ENCODE measurements around the gene IL36A.
A peak's percentile ranks its signal among the peaks of the same experiment; 100 is the strongest.

The IL36A gene, protein sequence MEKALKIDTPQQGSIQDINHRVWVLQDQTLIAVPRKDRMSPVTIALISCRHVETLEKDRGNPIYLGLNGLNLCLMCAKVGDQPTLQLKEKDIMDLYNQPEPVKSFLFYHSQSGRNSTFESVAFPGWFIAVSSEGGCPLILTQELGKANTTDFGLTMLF

DNA sequence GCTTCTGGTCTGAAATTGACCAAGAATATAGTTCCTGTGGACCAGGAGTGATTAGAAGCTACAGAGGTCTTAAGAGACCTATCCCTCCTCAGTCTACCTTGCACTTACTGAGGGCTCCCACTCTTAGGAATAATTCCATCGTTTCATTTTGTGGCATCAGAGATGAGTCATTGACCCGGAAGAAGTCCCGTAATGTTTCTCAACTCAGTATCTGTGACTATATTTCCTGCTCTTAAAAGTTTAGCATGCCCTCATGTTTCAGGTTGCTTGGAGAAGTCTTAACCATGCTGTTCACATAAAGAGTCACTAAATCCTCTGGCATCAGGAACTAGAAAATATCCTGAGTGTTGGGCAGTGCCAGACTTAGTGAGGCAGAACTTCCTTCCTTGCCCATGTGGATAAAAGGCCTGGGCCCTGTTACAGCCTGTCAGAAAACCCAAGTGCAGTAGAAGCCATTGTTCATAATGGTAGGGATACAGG lies at the start of gene IL36A:
Gene IL36A (plus strand): TSS at position 430 of the 480 bp plus-strand sequence. CDS start 413 bp downstream, outside the sequence.
- no peak for DNase-seq

DNA sequence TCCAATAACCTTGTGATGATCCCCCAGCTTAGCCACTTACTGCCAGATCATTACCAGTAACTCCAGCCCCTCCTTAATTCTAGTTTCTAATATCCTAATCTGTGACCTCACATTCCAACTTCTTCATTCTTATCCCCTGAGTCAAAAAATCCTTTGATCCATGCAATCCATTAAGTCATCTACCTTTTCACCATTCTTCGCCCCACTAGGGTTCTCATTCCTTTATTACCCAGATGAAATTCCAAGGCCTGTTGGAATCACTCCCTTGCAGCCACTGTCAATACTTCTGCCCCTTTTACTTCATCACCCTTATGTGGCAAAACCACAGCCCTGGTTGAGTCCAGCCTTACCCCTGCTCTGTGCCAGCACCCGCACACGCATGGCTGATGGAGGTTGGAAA lies 47.7 kb upstream of the IL36A start:
- DNase-seq = no peak

DNA sequence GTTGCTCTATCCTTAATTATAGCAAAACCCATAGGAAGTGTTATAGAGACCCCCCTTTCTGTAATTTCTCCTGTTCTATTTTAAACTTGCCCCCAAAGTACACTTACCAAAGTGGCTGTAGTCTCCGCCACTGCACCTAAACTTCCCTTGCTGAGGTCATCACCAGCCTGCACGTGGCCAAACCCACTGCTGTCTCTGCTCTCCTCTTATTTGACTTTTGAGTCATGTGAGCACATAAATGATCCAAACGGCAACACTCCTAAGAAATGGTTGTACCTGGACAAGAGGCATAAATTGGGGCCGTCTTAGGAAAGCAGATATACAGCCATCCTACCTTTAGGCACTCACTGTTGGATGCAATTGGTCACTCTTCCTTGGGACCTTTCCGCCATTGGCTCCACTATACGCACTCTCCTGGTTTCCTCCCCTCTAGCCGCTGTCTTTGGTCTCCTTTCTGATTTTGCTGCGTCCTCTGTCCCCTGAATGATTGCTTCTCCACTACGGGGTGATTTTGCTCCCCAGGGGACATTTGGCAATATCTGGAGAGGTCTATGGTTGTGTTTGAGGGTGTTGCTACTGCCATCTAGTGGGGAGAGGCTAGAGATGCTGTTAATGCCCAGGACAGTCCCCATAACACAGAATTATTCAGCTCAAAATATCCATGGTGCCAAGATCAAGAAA lies 46.7 kb upstream of the IL36A start:
- no peak for DNase-seq

DNA sequence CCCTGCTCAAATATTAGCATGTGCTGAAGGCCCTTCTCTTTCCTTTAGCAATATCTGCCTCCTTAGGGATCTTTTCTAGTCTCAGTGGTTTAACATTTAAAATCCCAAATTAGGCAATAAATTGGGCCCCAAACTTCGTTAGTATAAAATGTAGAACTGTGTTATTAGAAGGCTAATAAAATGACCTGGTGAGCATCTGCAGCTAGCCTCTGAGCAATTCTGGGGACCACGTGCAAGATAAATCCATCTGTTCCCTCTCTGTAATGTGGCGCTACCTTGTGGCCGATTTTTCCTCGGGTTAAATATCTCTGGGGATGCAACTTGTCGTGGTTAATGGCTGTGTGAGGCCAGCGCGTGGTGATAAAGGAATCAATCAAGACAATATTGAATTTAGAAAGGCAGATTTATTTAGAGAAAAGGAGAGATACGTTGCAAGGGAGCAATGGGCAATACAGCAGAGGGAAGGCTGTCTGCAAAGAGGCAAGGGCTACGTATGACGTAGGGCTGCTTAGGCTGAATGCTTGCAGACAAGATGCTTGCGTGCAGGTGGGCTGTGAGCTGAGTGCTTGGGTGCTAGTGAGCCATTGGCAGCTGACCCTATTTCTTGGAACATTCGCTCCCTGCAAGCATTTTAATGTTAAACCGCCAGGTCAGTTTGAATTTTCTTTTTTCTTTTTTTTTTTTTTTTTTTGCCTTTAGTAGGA lies 46.0 kb upstream of the IL36A start:
- no peak for DNase-seq

DNA sequence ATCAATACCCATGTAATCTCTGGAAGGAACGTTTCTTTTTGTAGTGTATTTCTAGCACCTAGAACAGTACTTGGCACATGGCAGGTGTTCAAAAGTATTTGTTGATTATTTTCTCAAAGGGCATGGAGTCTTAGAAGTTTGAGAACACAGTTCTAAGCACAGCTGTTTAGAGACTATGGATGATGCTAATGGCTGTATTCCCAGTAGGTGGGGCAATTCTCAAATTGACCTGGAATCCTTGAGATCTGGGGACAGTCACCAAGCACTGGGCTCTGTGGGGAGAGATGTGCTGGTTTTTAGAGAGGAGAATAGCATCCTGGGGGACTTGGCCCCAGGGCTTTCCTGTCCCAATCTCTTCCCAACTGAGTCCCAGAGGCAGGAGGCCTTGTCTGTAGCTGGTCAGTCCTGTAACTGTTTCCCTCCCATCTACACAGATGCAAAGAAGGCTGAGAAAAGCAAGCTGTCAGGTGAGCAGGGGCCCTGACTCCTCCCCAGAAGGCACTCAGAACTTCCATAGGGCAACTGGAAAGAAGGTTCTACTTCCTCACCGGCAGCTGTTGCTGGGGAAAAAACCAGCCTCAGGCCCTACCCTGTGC lies 44.9 kb upstream of the IL36A start:
- no peak for DNase-seq

DNA sequence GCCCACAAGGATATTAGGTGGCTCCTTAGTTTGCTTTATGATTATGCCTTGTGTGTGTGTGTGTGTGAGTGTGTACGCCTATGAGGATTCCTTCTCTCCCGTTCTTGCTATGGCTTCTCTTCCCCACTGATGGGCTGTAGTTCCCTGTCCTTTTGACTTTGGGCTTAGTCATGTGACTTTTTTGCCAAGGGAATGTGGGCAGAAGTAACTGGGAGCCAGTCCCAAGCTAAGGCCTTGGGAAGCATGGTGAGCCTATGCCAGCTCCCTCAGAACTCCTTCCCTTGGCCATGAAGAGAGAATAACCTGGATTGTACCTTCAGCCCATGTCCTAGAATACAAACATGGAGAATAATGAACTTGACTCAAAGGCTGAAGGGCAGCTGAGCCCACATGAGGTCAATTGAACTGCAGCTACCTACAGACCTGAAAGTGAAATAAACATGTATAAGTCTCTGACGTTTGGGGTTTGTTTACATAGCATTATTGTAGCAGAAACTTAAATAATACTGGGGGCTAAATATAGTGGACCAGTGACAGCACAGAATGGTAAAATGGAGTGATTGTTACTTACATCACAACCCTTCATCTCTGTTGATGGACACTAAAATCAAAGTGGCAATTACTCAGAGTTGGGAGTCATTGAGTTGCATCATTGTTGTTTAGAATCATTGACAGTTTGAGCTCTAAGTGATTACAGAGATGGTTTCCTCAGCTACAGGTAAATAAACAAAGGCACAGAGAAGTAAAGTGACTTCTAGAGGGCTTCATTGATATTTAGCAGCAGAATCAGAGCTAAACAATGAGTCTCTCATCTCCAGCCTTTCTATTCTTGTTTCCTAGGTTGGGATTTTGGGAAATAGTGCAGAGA lies 42.7 kb upstream of the IL36A start:
- no peak for DNase-seq

DNA sequence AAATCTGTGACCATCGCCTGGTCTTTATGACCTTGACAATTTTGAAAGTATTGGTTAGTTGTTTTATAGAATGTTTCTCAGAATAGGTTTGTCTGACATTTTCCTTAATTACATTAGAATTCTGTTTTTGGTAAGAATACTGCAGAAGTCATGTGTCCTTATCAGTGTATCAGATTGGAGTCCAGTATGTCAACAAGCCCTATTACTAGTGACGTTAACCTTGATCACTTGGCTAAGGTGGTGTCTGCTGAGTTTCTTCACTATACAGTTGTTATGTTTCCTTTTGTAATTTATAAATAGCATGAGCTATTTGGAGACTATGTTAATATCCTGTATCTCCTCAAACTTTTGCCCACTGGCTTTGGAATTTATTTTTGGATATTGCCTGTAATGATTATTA lies 38.2 kb upstream of the IL36A start:
- DNase-seq = no peak

DNA sequence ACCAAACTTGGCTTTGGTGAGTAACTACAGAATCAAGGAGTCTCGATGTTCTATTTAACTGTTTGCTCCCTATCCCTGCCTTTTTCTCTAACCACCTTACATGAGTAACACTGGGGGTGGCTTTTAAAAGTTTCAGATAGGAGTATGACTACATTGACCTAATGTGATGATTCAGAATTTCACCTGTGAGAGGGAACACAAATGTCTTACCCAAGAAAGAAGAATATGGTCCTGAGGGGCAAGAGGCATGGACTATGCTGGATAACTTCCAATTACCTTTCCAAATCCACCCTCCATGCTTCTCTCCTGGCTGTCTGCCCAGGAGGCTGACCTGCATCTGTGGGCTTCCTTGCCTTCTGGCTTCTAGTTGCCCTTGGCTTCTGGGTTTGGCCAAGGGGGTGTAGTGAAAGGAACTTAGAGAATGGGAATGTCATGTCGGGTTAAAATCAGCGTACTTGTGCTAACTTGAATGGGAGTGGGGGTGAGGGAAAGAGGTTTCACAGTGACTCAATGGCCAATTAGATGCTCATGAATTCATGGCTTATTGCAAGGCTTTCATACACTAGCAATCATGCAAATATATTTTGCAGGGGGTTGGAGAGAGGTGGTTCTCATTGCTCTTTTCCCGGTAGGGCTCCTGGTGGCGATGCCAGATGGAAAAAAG lies 32.7 kb upstream of the IL36A start:
- no peak for DNase-seq

DNA sequence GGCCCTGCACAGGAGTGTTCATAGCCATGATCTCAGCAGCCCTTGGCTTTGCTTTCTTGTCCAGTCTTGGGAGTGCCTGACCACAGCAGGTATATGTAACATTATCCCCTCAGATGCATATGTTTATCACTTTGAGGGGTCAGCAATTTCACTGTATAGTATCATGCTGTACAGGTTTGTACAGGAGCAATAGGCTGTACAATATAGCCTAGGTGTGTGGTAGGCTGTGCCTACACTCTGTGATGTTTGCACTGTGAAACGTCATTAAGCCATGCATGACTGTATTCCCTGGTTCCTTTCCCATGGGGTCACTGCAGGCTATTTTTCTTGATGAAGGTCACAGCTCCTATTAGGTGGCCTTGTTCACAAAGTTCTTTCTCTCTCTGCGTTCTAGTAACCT lies 32.1 kb upstream of the IL36A start:
- no peak for DNase-seq

DNA sequence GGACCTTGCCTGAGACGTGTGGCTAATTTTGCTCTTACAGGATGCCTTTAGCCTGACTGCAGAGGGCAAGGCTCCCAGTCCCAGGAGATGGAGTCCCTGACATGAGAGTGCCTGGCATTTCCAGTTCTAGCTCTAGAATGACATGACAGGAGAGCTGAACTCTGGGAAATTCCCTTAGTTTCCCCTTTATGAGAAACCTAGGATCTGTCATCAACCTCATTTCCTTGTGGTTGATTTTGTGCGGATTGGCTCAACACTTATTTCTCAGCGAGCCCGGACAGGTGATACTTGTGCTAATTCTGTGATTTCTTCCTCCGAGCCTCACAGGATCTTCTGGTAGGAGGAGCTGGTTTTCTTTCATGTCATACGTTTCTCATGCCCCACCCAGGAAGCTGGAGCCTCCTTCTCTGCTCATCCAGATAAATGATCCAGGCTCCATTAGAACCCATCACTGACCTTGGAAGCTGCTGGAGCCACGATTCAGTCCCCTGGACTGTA lies 27.7 kb upstream of the IL36A start, which contains the start of gene IL36G:
Gene IL36G (plus strand): TSS at position 448 of the 498 bp plus-strand sequence. CDS start 633 bp downstream, outside the sequence.
- no peak for DNase-seq

DNA sequence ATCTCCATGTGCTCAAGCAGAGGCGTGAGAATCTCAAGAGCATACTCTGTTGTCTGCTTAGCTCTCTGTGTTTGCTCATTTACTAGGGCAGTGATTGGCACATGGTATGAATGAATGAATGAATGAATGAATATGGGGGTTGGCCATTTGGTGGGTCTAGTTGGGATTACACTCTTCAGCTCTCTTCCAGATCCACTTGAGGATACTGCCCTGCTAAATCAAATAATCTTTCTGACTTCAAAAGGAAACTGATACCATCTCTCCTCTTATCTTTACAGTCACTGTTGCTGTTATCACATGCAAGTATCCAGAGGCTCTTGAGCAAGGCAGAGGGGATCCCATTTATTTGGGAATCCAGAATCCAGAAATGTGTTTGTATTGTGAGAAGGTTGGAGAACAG lies 25.5 kb upstream of the IL36A start:
- DNase-seq = no peak

DNA sequence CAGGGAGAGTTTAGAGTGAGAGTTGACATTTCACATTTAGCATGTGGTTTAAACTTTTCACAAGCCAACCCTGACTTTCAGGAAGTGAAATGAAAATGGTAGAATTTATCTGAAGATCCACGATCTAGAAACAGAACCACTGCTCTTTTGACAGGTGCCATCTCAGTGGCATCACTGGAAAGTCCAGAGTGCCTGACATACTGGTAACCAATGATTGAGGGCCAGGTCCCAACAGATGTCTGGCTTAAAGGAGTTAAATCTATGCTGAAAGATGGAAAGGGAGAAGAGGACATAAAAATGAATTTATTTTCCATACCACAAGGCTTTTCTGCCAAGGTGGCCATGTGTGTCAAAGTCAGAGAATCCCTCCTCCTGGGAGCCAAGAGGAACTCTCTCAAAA lies 24.7 kb upstream of the IL36A start:
- no peak for DNase-seq

DNA sequence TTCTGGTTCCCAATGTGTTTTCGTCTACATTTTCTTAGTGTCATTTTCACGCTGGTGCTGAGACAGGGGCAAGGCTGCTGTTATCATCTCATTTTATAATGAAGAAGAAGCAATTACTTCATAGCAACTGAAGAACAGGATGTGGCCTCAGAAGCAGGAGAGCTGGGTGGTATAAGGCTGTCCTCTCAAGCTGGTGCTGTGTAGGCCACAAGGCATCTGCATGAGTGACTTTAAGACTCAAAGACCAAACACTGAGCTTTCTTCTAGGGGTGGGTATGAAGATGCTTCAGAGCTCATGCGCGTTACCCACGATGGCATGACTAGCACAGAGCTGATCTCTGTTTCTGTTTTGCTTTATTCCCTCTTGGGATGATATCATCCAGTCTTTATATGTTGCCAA lies 20.2 kb upstream of the IL36A start:
- no peak for DNase-seq

DNA sequence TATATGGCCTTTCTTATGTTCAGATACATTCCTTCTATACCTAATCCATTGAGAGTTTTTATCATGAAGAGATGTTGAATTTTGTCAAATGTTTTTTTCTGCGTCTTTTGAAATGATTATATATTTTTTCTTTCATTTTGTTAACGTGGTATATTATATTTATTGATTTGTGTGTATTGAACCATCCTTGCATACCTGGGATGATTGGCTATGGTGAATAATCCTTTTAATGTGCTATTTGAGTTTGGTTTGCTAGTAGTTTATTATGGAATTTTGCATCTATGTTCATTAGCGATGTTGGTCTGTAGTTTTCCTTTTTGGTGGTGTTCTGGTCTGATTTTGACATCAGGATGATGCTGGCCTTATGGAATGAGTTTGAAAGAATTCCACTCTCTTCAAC lies 15.6 kb upstream of the IL36A start:
- no peak for DNase-seq

DNA sequence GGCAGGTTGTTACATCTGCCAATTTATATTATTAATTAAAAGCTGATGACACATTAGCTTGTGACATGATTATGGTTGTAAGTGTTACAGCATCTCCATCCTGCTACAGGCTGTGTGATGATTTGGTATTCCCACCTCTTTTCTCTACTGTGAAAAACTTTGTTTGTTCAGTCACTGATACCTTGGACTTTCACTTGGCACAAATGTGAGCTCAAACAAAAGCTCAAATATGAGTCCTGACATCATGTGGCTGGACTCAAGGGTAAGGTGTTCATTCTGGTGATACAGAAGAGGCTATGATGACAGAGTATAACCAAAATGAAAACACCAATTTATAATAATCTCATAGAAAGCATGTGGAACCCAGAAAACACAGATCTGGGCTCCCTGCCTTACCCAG lies 11.4 kb upstream of the IL36A start:
- DNase-seq = no peak

DNA sequence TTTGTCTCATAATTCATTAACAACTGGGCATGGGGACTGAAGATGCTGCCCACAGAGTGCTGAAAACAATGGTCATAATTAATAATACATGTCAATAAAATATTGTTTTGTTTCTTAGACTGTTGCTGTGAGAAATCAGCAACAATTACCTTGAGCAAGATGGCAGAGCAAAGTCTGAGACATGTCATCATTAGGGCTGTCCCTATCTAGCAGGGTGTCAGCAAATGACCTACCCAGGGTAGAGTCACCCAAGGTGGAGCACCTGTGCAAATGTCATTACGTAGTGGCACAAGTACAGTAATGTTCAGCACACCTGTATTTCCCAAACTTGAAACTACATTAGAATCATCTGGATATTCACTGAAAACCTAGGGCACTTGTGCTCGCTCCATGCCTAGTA lies 10.6 kb upstream of the IL36A start:
- no peak for DNase-seq

DNA sequence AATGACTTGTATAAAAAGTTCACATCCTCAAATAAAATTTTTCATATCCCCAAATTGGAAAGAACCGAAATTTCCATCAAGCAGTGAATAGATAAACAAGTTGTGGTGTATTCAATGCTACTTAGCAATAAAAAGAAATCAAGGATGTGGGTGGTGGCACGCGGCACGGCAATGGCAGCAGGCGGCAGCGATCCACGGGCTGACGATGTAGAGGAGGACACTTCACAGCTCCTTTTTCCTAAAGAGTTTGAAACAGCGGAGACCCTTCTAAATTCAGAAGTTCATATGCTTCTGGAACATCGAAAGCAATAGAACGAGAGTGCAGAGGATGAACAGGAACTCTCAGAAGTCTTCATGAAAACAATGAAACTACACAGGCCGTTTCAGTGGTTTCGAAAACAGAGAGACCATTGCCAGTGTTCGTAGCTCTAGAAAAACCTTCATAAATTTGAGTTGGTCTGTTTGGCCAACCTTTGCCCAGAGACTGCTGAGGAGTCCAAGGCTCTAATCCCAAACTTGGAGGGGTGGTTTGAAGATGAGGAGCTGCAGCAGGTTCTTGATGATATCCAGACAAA lies 9.8 kb upstream of the IL36A start:
- DNase-seq = no peak

DNA sequence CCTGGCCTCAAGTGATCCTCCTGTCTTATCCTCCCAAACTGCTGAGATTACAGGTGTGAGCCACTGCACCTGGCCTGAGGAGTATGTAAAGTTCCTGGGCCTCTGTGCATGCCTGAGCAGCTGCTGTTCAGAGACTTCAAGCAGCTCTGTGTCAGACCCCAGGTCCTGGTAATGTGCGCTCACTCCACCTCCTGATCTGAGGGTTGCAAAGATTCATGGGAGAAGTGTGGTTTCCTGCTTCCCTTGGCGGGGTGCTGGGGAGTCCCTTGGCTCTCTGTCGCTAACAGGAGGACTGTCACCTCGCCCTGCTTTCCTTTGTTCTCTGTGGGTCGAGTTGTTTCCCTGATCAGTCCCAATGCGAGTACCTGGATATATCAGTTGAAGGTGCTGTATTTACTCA lies 8.6 kb upstream of the IL36A start:
- DNase-seq = peak; percentile 49

DNA sequence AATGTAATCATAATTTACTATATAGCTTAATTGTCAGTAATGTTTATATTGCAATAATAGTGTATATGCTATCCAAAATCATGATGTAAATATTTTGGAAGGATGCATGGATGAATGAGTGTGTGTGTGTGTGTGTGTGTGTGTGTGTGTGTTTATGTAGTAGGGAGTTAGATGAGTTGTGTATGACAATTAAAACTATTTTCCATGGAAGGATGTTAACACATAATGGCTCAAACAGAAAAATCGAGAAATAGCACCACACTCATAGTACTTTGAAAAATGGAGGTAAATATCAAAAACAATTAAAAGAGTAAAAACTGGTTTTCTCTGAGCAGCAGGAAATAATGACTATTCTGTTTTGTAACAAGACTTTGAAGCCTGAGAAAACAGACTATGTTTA lies 8.1 kb upstream of the IL36A start:
- DNase-seq = no peak

DNA sequence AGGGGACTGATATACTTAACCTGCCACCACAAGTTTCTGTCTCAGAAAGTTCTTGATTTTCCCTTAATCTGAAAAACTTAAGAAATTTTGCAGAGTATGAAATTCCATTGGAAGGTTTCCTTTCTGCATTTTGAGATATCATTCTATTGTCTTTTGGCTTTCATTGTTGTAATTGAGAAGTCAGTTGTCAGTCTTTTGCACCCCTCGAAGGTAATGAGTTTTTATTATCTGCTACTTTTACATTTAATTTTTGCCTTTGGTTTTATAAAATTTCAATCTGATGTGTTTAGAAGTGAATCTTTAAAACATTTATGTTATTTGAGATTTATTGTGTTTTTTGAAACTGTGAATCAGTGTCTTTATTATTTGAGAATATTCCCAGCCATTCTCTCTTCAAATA lies 4.8 kb upstream of the IL36A start:
- DNase-seq = no peak

DNA sequence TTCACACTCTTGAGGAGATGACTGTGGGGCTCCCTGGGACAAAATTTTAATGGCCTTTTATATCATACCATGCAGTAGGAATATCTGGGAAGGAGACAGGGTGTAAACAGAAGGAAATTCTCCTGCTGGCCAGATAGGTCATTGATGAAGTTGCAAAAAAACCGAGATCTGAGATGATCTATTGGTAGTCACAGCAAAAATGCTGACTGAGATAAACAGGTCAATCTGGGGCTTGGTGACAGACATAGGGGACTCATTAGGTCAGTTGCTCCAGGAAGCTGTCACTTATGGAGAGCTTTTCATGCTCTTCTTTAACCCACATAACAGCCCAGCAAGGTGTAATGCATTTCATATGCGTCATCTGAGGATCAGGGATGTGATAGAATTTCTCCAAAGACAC lies 2.6 kb upstream of the IL36A start:
- no peak for DNase-seq

DNA sequence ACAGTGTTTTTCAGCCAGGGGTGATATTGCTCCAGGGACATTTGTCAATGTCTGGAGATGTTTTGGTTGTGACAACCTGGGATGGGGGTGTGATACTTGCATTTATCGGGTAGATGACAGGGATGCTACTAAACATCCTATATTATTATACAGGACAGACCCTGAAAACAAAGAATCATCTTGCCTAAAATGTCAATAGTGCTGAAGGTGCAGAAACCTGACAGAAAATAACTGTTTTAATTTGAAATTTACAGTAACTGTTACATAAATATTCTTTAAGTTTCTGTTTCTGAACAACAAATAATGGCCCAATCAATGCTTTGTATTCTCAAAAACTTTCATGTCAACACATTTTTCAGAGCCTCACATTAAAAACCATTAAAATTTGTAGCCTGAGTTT lies 2.0 kb downstream of the IL36A start:
- DNase-seq = no peak

Measured in activated CD4-positive, alpha-beta T cell treated with anti-CD3 and anti-CD28 coated beads for 1 hour (primary cell).